Dedifferentiated amniotic fluid mesenchymal stem cell (primary cell): ENCODE measurements around the gene RBM20.

Experiments
- DNase-seq: peaks from one replicate; pipeline ENCODE4 v3.0.0-alpha.2; 2016; ENCODE audit errors: extremely low spot score

The RBM20 gene

DNA sequence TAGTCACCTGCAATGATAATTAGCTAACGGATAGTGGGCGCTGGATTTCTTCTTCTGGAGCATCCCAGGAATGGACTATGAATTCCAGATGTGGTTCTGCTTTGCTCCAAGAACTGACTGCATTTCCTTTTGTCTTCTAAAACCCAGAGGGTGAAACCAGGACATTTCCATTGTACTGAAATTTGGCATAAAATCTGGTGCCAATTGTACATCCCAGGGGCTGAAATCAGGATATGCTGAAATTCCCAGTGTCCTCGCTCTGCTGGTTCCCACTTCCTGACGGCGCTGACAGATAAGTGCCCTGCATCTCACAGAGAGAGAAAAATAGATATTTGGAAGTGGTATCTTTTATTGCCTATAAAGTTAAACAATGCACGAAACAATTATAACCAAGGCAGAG lies 31.9 kb downstream of the RBM20 start:
- DNase-seq: no peak

DNA sequence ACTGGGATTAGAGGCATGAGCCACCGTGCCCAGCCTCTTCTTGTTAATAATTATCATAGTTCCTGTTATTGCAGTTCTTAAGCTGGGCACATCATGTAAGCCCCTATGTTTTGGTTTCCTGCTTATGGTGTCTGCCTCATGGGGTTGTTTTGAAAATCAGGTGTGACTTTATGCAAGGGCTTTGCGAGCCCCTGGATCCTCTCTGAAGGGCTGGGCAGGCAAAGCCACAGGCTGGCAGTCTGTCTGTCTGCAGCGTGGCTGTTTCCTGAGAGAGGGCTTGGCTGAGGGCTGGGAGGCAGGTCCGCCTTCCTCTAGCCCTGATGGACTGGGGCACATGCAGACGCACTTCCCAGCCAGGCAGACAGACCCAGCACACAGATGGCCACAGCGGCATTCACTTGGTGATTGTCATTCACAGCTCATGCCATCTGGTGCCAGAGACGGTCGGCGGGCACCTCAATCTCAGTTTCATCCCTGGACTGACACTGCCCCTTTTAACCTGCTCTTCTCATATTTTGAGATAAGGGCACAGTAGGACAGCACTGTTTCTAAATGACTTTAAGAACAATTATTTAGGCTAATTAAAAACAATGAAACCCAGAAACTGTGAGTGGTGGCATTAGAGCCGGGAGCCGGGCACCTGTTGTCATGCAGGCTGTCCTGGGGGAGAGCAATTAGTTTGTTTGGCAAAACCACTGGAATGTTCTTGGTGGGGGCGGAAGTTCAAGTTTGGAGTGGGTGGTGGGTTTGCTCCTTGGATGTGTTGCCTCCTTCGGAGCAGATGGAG lies 35.5 kb downstream of the RBM20 start:
- no peak for DNase-seq

DNA sequence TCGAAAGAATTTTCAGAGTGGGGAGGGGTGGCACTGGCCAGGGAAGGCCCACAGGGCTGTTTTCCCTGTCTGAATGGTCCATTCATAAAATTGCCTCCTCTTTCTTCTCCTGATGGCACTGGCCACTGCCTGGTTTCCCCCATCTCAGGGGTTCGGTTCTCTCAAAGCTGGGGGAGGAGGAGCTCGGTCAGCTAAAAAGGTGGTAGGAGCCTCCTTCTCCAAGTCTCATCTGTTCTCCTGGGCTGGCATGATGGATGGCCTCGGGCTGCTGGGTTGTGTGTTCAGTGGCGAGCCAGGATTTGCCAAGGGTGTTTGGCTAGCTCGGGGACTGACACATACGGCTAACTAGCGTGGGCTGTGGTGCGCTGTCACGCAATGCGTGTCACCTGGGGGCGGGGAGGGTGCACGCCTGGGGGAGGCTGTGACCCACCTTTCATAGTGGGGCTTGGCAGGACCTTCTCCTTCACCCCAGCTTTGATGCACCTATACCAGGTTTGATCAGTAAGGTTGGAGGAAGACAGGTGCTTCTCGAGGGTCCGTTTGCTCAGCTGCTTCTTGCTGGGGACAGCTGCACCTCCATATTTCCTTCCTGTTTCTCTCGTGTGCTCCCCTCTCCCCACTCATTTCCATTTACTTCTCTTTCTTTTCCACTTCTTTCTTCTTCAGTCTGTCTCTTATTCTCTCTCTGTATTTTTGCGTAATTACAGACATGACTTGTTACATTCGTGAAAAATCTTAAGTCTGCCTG lies 36.3 kb downstream of the RBM20 start:
- no peak for DNase-seq

DNA sequence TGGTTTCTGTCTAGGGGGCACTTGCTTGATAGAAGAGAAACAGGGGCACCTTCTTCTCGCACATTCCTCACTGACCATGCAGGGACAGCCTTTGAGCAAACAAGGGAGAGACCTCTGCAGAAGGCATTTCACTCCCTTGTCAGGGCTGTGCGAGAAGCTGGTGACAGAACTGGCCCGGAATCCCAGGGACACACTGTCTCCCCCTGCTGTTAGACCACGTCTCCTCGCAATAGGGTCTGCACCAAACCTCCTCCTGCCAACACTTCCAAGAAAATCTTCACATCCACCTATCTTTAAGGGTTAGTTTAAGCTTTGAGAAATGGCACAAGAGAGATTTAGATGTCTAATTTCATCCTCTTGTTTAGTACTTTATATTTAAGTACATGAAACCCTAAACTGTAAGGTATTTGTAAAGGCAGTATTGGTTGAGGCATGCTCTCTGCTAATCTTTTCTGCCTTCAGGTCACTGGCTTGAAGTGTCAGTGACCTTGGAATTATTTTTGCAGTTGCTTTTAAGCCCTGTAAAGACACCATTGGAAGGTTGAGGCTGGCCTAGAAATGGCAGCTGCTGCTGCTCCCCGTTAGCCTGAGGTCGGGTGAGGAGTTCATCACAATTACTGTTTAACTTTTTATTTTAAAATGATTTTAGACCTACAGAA lies 37.0 kb downstream of the RBM20 start:
- no peak for DNase-seq

DNA sequence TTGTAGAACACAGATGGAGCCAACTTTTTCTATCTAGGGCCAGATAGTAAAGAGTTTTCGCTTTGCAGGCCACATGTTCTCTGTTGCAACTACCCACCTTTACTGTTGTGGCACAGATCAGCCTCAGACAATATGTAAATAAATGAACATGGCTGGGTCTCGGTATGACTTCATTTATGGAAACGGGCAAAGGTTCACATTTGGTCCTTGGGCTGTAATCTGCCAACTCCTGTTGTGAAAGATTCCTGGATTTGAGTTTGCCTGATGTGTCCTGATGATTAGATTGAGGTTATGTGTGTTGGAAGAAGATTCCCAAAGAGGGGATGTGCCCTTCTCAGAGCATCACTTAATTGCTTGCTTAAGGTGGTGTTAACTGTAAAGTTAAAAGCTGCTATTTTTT lies 38.2 kb downstream of the RBM20 start:
- no peak for DNase-seq

DNA sequence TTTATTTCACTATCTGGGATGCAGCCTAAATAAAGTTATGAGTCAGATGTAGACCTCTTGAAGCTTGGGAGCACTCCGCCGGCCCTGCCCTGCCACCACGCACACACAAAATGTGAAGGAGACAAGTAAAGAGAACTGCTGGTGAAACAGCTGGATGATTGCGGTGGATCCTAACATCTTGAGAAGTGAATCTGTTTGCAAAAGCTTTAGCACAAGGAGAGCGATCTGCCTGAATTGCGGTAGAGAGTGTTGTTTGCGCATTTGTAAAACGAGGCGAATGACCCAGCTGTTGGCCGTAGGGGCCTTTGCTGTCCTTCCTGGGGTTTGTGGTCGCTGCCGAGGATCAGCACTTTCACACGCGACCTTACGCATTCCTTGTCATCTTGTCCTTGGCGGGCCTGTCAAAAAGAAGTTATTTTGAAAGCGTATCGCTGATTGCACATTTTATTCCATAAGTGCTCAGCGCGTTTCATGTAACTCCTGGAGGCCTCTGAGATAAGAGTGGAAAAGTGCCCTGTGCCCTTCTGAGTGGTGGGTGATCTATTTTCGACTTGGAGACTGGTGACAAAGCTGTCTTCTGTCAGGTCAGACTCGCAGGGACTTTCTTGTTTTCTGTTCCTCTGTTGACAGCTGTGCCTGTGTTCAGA lies 40.8 kb downstream of the RBM20 start:
- no peak for DNase-seq

DNA sequence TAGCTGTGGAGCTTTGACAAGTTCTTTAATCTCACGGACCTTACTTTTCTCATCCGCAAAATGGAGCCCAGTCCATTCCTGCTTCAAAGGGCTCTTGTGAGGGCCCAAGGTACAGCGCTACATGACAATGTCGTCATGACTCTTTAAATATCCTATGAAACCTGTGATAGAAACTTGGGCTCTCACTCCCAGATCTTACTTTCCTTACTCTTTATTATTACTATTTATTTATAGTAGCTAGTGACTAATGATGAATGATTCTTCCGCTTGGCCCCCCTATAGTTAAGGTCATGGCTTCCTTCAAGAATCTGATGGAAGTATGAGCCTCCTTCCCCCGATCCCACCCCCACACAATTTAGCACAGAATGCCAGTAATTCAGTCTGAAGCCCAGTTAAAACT lies 41.9 kb downstream of the RBM20 start:
- DNase-seq: no peak

DNA sequence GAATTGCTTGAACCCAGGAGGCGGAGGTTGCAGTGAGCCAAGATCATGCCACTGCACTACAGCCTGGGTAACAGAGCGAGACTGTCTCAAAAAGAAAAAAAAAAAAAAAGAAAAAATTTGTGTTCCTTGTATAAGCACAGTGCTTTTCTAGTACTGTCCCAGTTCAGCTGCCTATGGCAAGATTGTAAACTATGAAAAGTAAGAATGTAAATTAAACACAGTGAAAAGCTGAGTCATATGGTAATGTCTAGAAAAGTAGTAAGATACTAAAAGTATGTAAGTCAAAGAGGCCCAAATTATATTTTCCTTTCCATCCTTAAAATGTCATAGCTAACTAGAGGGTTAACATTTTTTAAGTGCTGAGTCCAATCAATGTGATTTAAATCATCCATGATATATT lies 42.8 kb downstream of the RBM20 start:
- DNase-seq: no peak

DNA sequence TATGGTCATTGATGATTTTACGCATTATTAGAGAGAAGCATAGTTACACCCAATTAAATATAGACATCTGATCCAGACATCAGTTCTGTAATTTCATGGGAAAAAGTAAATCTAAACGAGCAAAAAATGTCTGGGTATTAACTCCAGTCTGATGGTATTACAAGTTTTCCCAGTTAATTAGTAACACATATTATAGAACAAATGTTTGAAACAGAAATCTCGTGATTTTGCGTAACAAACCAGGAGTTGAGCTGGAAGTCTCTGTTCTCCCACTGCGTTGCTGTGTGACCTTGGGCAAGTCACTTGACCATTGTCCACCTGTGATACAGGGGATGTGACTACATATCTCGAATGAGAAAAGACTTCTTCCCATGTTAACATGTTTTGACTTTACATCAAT lies 43.3 kb downstream of the RBM20 start:
- no peak for DNase-seq

DNA sequence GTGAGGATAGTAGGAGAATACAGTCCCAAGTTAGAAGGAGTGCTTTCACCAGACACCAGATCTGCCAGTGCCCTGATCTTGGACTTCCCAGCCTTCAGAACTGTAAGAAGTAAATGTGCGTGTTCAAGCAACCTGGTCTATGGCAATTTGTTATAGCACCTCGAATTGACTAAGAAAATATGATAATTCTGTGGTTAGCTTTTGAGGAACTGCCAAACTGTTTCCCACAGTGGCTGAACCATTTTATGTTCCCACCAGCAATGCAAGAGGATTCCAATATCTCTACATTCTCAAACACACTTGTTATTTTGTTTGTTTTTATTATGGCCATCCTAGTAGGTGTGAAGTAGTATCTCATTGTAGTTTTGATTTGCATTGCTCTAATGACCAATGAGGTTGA lies 47.0 kb downstream of the RBM20 start:
- no peak for DNase-seq

DNA sequence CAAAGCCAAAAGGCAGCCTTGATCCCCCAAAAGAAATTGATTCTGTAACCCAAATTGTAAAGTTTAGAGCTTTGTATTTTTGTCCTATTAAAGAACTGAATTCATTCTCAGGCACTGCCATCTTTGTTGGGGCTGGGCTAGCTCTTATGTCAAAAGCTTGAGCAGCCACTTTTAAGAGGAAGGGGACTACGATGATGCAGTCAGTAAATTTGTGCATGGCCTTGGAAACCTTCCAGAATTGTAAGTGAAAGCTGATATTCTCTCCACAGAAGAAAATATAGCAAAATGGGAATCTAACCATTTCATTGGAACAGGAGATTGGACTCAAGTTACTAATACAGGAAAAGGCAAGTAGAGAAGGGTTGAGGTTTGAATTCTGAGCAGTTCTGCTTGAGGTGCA lies 50.1 kb downstream of the RBM20 start:
- no peak for DNase-seq

DNA sequence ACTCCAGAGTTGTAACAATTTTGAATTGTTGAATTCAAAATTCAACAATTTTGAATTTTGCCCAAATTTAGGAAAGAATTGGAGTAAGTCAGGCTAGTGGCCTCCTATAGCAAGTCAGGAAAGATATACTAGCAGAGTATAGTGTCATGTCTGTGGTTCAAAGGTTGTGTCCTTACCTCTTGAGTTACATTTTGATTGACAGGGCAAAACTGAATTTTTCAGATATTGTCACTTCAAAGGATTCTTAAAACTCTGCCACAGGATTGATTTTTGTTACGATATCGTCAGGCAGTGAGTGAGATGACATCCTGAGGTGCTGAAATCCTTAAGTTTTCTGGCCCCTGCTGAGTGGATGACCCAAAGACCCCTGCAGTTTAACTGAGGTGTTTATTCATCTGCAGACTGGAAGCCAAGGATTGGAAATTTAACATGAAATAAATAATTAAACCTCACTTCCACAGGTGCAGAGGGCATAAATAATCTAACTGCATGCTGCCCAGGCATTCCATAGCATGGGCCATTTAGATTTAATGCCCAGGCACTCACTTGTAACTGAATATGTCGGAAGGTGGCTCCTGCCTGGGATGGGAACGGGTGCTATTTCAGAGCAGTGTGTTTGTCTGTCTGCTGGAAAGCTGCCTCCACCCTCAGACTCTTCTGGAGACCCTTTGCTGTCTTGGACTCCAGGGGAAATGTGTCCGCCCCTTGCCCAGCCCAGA lies 50.8 kb downstream of the RBM20 start:
- DNase-seq: no peak

DNA sequence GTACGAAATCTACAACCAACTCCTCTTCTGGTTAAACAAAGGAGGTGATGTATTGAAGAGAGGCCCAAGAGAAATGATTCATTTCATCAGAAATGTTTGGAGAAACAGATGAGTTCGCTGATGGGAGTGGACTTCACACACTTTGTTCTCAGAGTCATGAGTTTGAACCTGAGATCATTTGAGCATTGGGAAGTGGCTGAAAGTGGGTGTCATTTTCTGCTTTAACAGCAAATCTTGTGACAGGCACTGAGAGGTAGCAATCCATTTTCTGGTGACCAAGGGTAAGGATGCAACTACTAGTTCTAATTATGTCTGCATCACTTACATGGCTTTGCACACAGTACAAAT lies 51.4 kb downstream of the RBM20 start:
- no peak for DNase-seq

DNA sequence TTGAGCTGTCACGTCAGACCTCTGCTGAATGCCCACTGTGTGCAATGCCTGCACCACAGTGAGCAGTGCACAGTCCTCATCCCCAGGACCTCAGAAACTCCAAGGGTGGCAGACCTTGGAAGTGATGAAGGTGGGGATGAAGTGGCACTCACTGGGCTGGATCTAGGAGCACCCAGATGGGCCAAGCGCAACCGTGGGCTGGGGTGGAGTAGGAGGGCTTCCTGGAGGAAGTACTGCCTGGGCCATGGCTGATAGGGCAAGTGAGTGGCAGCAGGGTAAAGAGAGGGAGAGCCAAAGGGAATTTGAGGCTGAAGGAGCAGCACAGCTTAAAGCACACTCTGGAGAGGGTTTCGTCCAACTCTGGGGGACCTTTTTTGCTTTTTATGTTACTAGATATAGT lies 52.3 kb downstream of the RBM20 start:
- DNase-seq: no peak

DNA sequence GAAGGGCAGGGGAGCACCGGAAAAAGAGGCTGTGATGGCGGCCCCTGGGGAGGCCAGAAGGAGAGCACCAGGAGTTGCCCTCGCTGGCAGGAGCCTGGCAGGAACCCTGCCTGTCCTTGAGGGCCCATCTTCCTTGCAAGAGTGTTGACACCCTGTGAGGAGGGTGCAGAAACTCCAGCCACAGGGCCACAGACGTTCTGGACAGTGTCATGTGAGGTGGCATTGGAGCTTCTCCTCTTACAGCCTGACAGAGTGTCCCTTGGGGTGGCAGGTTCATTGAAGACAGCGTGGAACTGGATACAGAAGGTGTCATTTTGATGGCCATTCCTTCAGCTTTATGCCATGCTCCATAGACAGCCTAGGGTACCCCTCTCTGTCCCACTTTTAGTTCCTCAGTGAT lies 54.2 kb downstream of the RBM20 start:
- DNase-seq: no peak

DNA sequence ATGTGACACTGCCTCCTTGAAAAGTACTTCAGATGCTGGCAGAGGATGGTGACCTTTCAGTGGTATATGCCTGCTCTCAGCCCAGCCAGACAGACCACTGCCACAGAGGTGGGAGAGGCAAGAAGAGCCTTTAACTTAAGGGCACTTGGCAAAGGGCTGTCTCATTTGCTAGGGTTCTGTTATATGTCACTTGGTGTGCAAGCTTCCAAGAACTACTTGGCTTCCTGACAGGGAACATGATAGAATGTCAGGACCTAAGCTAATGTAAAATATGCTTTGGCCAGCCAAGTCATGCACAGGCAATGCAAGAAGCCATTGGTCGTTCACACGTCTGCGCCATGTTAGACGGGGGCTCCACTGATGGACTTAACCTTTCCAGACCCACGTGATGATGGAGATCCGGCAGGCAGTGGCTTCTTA lies 54.7 kb downstream of the RBM20 start:
- no peak for DNase-seq

DNA sequence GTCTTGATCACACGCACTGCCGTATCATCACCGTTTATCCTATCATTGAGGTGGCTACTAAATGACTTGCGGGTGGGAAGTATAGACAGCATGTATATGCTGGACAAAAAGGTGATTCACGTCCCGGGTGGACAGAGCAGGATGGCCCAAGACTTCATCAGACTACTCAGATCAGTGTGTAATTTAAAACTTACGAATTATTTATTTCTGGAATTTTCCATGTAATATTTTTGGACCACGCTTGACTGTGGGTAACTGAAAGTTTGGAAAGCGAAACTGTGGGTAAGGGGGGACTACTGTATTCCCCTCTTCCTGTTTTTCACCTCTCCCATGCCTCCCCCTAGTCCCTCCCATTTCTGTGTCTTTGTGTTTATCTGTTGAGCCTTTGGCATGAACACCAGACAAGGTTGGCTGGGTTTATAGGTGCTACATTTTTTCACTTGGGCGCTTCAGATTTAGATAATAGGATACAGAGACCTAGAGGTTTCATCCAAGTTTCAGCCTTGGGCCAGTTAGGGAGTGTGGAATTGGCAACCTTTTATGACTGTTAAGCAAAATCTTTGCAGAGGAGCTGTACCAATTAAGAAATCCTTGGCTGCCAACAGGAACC lies 55.8 kb downstream of the RBM20 start:
- no peak for DNase-seq

DNA sequence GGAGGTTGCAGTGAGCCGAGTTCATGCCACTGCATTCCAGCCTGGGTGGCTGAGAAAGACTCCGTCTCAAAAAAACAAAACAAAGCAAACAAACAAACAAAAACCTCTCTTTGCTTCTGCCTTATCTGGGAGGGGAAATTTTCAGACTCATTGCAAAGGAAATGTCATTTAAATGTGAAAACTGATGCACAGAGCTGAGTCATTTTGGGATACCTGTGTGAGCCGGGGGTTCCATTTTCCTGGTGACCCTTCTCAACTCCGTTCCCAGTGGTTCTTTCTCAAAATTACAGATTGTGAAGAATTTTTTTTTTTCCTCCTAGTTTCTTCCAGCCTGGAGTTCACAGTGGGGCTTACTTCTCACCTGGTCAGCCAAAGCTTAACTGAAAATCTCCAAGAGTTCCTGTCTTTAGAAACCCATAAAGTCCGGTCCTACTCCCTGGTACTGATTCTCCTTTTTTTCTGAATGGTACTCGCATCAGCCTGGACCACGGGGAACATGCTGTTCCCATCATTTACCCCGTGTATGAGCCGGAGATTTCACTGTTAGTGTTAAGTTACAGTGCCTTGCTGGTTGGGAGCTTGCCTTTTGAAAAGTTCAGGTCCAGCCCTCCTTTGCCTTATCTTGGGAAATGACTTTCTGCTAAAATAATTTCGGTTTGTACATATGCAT lies 56.9 kb downstream of the RBM20 start:
- no peak for DNase-seq

DNA sequence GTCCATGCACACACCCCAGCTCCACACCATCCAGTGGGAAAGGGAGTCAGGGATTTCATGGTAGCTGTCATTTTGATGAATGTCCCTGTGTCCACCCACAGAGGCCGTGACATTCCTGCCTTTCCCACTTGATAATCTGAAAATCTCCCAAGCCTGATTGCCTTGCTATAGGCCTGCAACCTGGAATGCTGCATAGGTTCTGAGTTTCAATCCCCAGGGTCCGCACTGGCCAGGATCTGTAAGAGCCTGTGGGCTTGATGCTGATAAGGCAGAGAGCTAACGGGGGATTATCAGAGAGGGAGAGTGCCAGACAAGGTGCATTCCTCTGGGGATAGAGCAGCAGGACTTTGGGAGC lies 57.5 kb downstream of the RBM20 start:
- DNase-seq: no peak

DNA sequence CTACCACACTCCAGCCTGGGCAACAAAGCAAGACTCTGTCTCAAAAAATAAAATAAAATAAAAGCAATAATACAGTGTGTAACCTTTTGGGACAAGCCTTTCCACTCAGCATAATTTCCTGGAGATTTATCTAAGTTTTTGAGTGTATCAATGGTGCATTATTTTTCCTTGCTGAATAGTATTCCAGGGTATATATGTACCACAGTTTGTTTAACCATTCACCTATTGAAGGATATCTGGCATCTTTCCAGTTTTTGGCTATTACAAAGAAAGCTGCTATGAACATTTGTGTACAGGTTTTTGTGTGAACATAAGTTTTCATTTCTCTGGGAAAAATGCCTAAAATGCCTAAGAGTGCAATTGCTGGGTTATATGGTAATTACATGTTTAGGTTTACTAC lies 59.9 kb downstream of the RBM20 start:
- DNase-seq: no peak

DNA sequence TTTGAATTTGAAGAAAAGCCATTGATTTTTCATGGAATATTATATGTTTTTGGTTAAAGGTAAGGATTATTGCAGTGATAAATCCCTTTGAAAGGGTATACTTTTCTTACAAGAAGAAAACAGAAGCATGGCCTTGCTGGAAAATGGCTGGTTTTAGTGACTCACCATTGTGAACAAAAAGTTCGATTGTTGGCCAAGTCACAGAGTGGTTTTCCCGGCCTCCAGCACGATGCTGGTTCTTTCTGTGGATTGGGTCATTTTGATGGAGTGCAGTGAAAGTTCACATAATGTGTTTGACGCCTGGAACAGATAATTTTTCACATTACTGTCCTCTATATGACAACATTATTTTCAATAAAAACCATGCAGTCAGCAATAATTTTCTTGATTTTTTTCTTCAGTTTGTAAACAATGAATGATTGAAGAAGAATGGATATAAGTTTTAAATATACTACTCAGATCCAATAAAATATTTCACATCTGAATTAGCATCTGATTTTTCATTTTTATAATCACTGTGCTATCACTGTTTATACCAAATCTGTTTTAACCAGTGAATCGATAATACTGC lies 60.9 kb downstream of the RBM20 start:
- DNase-seq: no peak
